ENCODE measurements around the gene ICAM3.

GRCh38 chr19:10289167-10289835 is 50.1 kb downstream of the ICAM3 start:
- TF ChIP-seq EZH2 (IDR thresholded peaks at IDR 0.05; ENCODE audit: insufficient read depth, poor library complexity, severe bottlenecking) (no peak), EZH2phosphoT487 (IDR thresholded peaks at IDR 0.05; ENCODE audit: insufficient read depth, low read depth) (no peak)
